MM.1S (cell line): ENCODE results near the gene APC2.

ENCODE experiments used
- CTCF ChIP-seq: fragments of 300-600 bp; sonication (generic); IDR thresholded peaks from 2 replicates; pipeline ENCODE4 v1.5.1; 2016; ENCODE audit warnings: antibody characterized with exemption, low read length, mixed read lengths
- EZH2 ChIP-seq: fragments of 300-600 bp; sonication (generic); optimal IDR thresholded peaks from 2 replicates; pipeline ENCODE3; 2017; ENCODE audit warnings: low read depth, mild to moderate bottlenecking, antibody characterized with exemption, low read length, mixed read lengths

GRCh38 chr19:1412995-1413800 is 36.7 kb upstream of the APC2 start:
- TF ChIP-seq CTCF (no peak), EZH2 (no peak)
